Activated T-cell treated with anti-CD3 and anti-CD28 coated beads for 24 hours (primary cell): ENCODE data around the gene NOTCH2.

Experiments
- DNase-seq: peaks from one replicate; pipeline ENCODE4 v3.0.0-alpha.2; 2020; ENCODE audit warnings: low read depth

Gene NOTCH2

DNA sequence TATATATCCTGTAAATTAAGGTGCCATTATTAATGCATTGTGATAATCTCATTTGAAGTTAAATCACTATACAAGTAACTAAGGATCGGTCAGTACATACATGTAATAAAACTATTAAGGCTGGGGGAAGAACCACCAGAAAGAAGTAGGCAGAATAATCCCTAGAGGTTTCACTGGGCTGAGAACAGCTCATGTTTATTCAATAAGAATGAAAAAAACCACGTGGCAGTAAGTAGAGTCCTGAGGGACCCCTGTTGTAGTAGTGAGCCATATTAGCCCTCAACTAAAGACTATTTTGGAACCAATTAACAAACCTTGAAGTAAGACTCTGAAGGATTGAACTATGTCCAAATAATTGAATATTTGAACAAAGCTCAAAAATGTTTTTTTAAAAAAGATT is 126.2 kb downstream of the NOTCH2 start:
- no peak for DNase-seq

DNA sequence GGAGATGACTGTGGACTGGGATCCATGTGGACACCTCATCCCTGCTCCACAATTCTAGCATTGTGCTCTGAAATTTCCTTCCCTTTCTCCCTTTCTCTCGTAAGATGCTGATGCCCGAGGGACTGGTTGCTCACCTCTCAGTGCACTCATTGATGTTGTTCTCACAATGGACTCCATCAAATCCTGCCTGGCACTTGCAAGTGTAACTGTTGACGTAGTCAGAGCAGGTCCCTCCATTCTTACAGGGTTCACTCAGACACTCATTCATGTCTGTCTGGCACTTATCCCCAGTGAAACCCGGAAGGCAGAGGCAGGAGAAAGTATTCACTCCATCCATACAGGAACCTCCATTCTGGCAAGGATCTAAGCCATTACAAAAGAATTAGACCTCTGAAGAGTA is 128.1 kb downstream of the NOTCH2 start:
- no peak for DNase-seq

DNA sequence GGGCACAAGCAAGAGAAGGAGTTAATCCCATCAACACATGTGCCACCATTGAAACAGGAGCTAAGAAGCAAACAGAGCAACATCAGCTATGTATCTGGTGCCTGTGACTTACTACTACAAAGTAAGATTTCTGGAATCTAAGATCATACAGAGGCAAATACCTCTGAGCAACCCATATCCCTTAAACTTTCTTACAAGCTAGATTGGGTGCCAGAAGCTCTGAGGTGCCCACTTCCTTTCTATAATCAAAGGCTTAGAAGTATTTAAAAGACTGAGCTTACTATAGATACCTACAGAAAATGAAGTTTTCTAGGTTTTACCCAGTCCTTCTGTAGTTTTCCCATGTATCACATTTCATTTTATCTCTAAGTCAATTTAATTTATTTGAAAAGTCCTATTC is 128.8 kb downstream of the NOTCH2 start:
- no peak for DNase-seq

DNA sequence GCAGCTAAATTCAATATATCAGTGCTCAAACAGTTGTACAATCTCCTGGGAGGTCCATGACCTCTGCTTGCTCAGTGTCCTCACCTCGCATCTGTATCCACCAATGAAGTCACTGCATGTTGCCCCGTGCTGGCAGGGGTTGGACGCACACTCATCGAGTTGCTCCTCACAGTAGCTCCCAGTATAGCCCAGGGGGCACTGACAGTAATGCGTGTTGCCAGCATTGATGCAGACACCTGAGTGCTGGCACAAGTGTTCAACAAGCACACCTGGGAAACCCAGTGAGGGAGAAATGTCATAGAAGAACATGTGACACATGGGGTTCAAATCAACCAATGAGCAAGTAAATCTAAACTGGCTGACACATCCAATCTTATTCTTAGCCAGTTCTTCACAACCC is 132.3 kb downstream of the NOTCH2 start:
- DNase-seq, result no peak

DNA sequence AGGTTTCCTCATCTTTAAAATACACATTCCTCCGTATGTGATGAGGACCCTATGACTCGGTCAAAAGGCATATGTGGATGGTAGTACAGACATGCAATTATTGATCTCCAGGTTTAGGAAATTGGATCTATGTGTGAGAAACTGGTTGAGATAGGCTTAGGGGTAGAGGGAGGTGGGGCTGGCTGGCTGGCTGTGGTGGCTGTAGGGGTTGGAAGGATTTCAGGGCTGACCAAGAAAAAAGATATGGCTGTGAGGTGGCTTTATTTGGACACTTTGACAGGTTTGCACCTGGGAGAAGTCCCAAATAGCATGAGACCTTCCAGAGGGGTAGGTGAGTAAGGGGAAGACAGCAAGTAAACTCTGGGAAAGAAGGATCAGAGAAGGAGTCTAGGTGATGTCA is 133.5 kb downstream of the NOTCH2 start:
- DNase-seq, result no peak

DNA sequence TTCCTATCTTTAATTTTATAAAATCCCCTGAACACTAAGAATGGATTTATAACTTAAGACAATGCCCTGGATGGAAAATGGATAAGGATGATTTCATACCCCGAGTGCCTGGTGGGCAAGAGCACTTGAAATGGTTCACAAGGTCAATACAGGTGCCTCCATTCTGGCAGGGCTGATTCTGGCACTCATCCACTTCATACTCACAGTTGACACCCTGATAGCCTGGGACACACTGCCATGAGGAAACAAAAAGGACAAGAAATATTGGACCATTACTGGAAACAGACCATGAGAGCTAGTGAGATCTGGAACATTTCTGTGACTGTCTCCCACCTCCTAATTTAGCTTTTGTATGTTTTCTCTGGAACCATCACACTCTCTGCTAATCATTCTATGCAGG is 134.1 kb downstream of the NOTCH2 start:
- no peak for DNase-seq

DNA sequence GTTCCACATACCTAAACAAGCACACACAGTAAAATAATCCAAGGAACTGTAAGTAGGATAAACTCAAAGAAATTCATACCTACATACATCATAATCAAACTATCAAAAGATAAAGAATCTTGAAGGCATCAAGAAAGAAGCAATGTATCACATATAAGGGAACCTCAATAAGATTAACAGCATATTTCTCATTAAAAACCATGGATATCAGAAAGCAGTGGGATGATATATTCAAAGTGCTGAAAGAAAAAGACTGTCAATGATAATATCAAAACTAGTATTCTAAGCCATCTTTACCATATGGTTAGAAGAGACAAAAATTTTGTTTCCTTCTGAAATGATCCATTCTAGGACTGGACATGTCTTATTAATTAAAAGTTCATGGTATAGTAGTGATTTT is 136.1 kb downstream of the NOTCH2 start:
- no peak for DNase-seq

DNA sequence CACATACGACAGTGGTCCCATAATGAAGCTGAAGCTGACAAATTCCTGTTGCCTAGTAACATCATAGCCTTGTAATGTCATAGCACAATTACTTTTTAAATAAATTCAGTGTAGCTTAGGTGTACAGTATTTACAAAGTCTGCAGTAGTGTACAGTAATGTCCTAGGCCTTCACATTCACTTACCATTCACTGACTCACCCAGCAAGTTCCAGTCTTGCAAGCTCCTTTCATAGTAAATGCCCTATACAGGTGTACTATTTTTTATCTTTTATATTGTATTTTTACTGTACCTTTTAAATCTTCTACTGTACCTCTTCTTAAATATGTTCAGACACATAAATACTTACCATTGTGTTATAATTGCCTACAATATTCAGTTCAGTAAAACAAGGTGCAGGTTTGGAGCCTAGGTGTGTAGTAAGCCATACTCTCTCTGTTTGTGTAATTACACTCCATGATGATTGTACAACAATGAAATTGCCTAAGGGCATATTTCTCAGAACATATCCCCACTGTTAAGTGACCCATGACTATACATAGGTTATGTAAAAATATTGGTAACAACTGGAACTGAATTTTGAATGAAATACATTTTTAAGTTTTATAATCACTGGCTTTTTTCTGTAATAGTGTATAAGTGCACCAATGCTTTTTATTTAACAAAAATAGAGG is 139.7 kb downstream of the NOTCH2 start:
- no peak for DNase-seq

DNA sequence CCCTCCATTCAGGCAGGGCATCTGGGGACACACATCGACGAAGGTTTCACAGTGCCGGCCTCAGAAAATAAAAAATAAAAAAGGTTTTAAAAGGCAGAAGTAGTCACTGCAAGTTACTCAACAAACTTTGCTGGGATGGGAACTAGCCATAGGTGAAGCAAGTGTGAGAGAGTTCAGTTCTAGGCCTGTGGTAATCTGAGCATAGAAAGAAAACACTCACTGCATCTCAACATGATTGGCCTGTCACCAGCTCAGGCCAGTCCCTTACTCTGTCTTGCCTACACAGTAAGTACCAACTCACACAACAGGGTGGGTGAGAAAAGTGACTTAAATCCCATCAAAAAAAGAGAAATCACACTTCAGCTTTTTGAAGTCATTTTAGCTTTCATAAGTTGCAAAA is 142.9 kb downstream of the NOTCH2 start:
- no peak for DNase-seq

DNA sequence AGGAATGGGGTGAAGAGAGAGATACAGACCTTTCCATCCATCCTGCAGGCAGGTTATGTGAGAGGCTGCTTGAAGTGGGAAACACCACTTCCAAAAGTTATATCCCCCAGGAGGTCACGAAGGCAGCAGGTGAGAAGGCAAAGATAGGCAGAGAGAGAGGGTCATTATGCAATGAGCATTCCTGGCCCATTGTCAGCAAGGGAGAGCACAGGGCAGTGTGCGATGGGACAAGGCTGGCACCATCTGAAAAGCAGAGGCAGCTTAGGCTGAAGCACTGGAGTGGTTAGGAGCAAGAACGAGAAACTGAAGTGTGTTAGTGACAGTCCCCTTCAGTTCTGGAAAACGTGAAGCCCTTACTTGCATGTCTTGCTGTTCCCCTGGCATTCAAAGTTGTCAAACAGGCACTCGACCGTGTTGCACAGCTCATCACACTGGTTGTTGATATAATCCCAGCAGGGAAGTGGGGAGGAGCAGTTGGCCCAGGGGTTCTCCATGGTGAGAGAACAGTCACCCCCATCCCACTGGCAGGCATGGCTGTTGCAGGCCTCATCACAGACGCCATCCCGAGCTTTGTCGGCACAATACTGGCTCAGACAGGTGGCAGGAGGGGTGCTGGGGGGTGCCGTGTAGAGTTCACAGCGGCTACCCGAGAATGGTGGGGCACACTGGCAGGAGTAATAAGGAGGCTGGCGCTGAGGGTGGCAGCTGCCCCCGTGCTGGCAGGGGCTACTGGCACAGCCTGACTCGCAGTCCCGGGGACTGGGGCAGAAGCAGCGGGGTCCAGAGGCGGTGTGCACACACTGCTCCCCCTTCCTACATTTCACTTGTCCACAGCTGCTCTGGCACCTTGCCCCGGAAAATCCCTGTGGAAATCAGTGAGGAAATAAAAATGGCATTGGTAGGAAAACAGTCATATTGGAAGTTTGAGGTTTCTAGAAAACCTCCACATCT is 144.2 kb downstream of the NOTCH2 start:
- no peak for DNase-seq

DNA sequence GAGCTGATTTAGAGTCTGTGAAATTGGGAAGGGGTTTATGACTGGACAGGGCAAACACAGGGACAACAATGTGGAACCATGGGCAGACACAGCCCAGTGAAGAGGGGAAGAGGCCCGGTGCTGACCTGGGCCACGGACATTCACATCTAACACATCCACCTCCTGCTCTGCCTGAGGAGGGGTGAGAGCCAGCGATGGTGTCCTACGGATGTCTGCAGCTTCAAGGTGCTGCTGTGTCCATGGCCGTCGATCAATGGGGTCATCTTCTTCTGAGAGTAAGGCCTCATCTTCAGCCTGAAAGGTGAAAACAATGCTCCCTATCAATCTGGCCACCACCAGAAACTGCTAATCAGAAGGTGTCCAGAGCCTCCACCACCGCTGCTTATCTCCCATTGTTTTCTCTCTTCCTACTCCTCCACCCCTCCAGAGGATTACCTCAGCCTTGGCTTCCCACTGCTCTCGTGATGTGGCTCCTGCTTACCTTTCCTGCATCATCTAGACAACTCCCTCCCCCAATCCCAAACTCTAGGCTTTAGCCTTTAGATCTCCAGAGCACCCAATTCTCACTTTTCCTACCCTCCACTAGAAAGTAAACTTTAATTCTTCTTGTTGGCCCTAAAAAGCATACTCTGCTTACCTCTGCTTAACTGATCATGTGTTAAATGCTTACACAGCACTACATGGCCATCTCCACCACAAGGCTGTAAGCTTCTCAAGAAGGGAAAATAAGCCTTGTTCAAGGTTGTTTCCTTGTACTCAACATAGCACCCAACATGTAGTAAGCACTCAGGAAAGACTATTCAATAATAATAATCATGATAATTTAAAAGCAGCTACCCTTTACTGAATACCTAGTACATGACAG is 149.1 kb downstream of the NOTCH2 start:
- DNase-seq, result no peak

DNA sequence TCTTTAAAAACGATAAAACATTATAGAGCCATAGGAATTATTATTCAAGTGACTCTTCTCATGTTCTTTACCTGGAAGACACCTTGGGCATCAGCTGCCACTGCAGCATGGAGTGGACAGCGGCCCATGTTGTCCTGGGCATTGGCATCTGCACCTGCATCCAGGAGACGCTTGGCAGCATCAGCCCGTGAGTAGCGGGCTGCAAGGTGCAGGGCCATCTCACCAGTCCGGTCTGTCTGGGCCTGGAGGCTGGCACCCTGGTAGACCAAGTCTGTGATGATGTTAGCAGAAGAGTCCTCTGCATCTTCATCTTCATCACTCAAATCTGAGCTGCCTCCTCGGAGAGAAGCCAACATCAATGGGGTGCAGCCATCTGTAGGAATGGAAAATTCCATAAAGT is 150.2 kb downstream of the NOTCH2 start:
- no peak for DNase-seq

DNA sequence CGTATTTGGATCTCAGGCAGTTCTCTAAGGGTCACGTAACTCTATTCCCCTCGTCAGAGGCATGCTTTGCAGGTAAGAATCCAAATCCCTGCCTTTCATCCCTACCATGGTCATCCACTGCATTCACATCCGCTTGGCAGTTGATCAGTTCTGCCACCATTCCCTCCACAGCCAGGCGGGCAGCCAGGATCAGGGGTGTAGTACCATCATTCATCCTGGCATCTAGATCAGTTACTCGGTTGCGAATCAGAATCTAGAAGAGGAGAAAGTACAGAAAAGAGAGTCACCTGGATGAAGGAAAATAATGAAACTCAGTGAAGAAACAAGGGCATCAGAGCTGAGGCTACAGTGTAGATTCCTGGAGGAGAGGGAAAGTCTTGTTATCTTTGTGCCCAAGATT is 151.2 kb downstream of the NOTCH2 start:
- no peak for DNase-seq

DNA sequence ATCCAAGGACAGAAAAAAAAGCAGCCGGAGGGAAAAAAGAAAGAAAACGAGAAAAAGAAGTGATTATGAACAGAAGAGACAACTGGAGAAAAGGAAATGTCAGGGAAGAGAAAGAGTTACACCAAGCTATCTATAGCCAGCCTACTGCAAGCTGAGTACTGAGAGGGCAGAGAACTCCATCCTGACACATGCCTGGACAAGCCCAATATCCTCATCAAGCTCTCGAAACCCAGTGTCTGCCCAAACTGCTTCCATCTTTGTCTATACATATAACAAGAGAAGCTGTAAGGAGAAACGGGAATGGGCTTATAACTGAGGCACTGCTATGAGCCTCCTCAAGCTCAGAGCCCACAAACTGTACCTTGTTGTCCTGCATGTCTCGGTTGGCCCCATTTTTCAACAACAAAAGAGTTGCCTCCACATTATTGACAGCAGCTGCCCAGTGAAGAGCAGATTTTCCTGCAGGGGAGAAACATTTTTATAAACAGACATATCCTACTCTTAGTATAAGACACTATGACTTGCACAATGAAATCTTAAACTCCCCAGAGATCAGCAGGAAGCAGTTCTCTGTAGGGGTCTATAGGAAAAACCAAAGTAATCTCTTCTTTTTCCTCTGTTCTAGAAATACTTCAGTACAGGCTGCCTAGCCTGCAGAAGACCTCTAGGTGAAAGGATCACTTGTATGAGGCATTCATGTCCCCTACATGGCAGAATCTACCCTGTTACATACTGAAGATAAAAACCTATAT is 152.0 kb downstream of the NOTCH2 start:
- no peak for DNase-seq

DNA sequence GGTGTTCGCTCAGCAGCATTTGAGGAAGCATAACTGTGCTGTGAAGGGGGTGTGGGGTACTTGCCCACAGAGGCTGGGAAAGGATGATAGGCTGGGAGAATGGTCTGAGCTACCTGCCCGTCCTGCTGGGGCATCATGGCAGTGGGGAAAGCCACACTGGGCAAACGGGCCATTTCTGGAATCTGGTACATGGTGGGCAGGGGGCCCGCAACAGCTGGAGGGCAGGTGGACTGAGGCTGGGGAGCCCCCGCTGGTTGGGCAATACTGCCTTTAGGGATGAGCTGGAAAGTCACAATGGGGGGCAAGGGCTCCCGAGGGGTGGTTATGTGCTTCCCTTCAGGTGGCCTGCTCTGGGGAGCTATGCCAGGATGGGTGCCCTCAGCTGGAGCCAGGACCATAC is 153.9 kb downstream of the NOTCH2 start:
- DNase-seq, result no peak

DNA sequence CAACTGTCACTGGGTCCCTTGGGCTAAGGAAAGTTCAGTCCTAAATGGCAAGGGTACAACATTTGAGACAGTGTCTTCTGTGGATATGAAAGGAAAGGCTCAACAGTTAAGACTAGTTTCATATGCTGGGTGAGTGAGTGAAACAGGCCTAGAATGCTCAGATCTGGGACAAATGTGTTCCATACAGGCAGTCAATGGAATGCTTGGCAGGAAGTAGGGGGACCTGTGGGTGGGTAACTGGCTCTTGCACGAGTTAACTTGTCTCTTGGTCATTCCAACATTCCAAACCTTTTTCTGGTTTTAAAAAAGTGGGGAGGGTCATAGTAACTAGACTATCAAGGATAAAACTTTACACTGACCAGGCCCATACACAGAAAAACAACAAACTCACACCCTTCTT is 155.4 kb downstream of the NOTCH2 start:
- DNase-seq, result no peak

DNA sequence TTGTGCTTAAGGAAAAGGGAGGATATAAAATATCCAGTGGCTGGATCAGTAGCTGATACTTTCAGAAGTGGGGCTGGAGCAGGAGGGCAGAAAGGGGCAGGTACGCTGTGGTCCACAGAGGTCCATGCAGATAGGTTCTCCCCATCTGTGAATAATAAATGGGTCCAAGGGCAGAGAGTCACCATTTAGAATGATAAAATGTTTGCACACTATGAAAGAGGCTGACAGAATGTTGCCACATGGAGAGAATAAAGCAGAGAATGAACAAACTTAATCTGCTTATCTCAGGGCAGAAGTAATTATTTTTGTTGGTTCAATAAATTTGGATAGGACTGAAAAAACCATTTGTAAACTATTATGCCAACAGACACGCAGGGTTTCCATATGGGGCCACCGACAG is 156.5 kb downstream of the NOTCH2 start:
- DNase-seq, result no peak

DNA sequence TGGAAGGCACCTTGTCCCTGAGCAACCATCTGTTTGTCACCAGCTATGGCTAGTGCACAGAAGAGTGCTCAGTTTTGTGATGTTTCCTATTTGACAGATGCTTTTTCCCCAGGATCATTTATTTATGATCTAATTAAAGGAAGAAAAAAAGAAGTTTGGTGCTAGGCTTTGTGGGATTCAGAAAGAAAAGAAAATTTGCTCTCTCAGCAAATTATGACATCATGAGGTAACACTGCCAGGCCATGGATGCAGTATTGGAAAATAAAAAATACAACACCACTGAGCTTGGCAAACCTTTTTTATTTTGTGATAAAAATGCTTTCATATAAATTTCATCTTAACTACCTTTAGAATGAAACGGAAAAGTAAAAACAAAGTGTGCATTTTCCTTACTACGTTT is 157.7 kb downstream of the NOTCH2 start:
- no peak for DNase-seq

DNA sequence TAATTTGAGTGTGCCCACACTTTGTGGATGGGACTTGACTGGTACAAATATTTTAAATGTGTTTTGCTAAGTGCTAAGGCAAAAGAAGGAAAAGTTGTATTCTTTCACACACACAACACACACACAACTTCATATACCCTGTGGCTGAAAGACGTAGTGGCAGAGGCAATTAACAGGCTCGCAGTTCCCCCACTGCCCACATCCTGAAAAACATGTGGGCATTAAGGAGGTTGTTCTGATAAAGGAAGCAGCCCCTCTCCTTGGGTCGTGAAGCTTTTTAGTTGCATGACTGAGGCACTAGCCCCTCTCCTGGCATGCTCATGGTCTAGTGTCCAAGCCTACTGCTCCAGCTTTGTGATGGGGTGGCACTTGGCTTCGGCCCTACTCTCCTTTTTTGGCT is 158.8 kb downstream of the NOTCH2 start:
- no peak for DNase-seq

DNA sequence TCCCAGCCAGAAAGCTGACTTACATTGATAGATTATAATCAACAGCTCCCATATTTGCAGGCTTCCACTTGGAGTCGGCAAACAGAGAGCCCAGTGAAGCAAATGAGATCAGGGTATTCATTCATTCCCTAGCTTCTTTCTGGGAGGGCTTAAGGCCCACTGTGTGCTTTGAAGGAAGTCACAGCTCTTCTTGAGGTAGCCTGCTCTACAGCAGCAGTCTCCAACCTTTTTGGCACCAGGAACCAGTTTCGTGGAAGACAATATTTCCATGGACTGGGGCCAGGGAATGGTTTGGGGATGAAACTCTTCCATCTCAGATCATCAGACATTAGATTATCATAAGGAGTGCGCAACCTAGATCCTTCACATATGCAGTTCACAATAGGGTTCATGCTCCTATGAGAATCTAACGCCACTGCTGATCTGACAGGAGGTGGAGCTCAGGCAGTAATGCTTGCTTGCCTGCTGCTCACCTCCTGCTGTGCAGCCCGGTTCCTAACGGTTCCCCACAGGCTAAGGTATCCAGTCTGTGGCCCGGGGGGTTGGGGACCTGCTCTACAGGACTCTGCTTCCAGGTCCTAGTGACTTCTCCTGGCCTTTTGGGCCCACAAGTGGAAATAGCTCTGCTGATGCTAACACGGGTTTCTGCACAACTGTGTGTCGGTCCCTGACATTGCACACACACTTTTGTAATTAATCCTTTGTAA is 159.4 kb downstream of the NOTCH2 start:
- DNase-seq, result no peak

DNA sequence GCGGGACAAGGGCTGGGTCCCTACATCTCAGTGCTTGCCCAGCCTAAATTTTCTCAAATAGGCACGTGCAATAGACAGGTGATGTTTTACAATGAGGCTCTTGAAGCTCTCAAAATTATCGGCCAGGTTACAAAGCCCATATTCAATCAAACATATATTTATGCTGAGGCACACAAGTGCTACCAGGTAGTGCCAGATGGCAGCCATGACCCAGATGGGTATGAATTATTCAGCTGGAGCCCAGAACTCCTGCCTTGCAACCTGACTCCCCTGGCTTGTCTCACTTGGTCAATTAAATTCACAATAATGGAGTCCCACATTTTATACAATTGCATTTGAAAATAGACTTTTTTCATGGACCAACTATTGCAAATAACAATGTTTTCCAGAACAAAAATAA is 160.8 kb downstream of the NOTCH2 start:
- no peak for DNase-seq
